Adrenal gland (tissue), 12 donors: ENCODE measurements around the gene PITX1. TPM values are rescaled to one million over a fixed set of nuclear protein-coding genes. Genes with fewer than 3 reads are reported as not detected.

Experiments
- DNase-seq, 7 donors: peaks; one replicate each; pipeline ENCODE4 v3.0.0-alpha.2; 2019 to 2020
- H3K27ac ChIP-seq, 5 donors: fragments of 200-600 bp; sonication (generic) in 4 of 5; 1 replicate in 3 of 5; 2 replicates in 2 of 5; pipeline versions ENCODE4 v1.5.1 to v1.8.0; 2016 to 2020; ENCODE audit warnings: mild to moderate bottlenecking in 1 of 5
- H3K27me3 ChIP-seq: fragments of 200-600 bp; 2 replicates; pipeline ENCODE4 v1.8.0; 2021
- H3K36me3 ChIP-seq, 2 donors: fragments of 200-600 bp; replicated peaks in 1 of 2; 1 replicate in 1 of 2; 2 replicates in 1 of 2; pipeline versions ENCODE4 v1.5.1 to v1.8.0; 2018 to 2022
- H3K4me1 ChIP-seq, 2 donors: fragments of 200-600 bp; replicated peaks in 1 of 2; 1 replicate in 1 of 2; 2 replicates in 1 of 2; pipeline versions ENCODE4 v1.5.1 to v1.8.0; 2018 to 2021
- H3K4me3 ChIP-seq, 4 donors: fragments of 200-600 bp; sonication (generic) in 3 of 4; one replicate each; pipeline ENCODE4 v1.5.1; 2016 to 2018
- H3K9me3 ChIP-seq, 3 donors: fragments of 200-600 bp; sonication (generic) in 1 of 3; replicated peaks in 1 of 3; 1 replicate in 2 of 3; 2 replicates in 1 of 3; pipeline versions ENCODE4 v1.5.1 to v1.8.0; 2016 to 2021
- CTCF ChIP-seq, 6 experiments: fragments of 450-650 bp in 4 of 6; fragments of 200-600 bp in 2 of 6; sonication (generic) in 1 of 6; IDR thresholded peaks; 1 replicate in 5 of 6; 2 replicates in 1 of 6; pipeline versions ENCODE4 v1.5.1 to v1.8.0; 2016 to 2021; ENCODE audit warnings: antibody characterized with exemption in 6 of 6, mild to moderate bottlenecking in 2 of 6, moderate library complexity in 1 of 6
- POLR2A ChIP-seq, 2 donors: fragments of 450-650 bp; IDR thresholded peaks; one replicate each; pipeline ENCODE4 v1.6.1; 2017; ENCODE audit warnings: antibody characterized with exemption in 2 of 2, mild to moderate bottlenecking in 2 of 2, moderate library complexity in 1 of 2
- WGBS, 4 donors: extraction: QIAGEN DNeasy Blood & Tissue Kit in 2 of 4; methylation state at CpG; one replicate each; pipeline versions ENCODE4 v1.1.5 to v1.1.7; 2013 to 2017; 5-methylcytosine and 5-hydroxymethylcytosine counted together
- intact Hi-C, 2 donors: fragments of 100-400 bp; cut with DNase I; formaldehyde crosslinking; loops; one replicate each; pipeline versions ENCODE4 v1.14.1 to v1.15.0; 2022 to 2023
- polyA plus RNA-seq, 3 donors: library from polyadenylated mRNA; stranded (reverse); fragments of 200-250 nt in 2 of 3; fragments of 350-450 nt in 1 of 3; fragmentation: Illumina TruSeq in 1 of 3; extraction: RNeasy Lipid Tissue Mini Kit (QIAGEN cat#74804) in 1 of 3; gene quantifications; one replicate each; pipeline ENCODE4 v1.2.3, GENCODE V29; 2013 to 2014
- total RNA-seq, 9 donors: library from RNA; depleted of rRNA in 4 of 9; stranded (reverse); fragments of >200 nt in 4 of 9; fragments of 120-200 nt in 1 of 9; fragmentation: NEBNext Ultra II Directional in 1 of 9; extraction: Animal tissue kit (Norgen Biotek cat#: 25700) in 1 of 9; gene quantifications; one replicate each; pipeline versions ENCODE4 v1.1.0 to v1.2.4, GENCODE V29; 2013 to 2023
- donor health status: healthy with polysubstance abuse.
- donor health status: Bipolar disorder and iron deficiency.
- donor health status: DM: yes; HTN: yes; CAD: no.
- donor health status: DM: no; HTN: no; CAD: no.
- donor health status: DM: no; HTN: no; CAD: no.
- donor health status: DM: yes; HTN: yes; CAD: no.

The PITX1 gene
- total and polyA plus RNA-seq, 12 donors, result 0.18 to 6.7 (median 0.71) TPM

GRCh38 chr5:135061001-135061400 is 27.0 kb upstream of the PITX1 start:
- no peaks in the 10 kb centered on the region for H3K4me1 ChIP-seq
- no peaks in the 10 kb centered on the region for H3K27me3 ChIP-seq
- TF ChIP-seq CTCF (IDR thresholded peaks at IDR 0.05) (no peak), POLR2A (IDR thresholded peaks at IDR 0.05) (no peak)
- H3K27ac ChIP-seq, result no peak overlapping the region
- H3K4me3 ChIP-seq, result no peak overlapping the region
- H3K9me3 ChIP-seq, result no peaks in the 10 kb centered on the region
- no peaks in the 10 kb centered on the region for H3K36me3 ChIP-seq
- DNase-seq, result no peak
- WGBS, 4 donors, result 90 to 92% (median 92%) methylated on average over 6 of the region's 6 CpGs
- intact Hi-C loops, result no loop called here

- H3K4me1 ChIP-seq, result no peaks in the 10 kb centered on the region
- H3K9me3 ChIP-seq, result no peaks in the 10 kb centered on the region
- TF ChIP-seq POLR2A (IDR thresholded peaks at IDR 0.05) (no peak), CTCF (IDR thresholded peaks at IDR 0.05) (no peak)
- H3K27me3 ChIP-seq, result no peaks in the 10 kb centered on the region
- H3K4me3 ChIP-seq, result no peak overlapping the region
- WGBS, 4 donors, result 74 to 85% (median 78%) methylated on average over 1 to 3 of the region's 3 CpGs
- H3K27ac ChIP-seq, result no peak overlapping the region
- H3K36me3 ChIP-seq, result no peaks in the 10 kb centered on the region
- intact Hi-C loops, result no loop called here
- DNase-seq, result no peak
Measured at GRCh38 chr5:135060021-135060420, 26.0 kb upstream of the PITX1 start.

GRCh38 chr5:135059000-135059923 is 25.2 kb upstream of the PITX1 start:
- no peak overlapping the region for H3K4me3 ChIP-seq
- intact Hi-C loops, result no loop called here
- no peaks in the 10 kb centered on the region for H3K36me3 ChIP-seq
- H3K9me3 ChIP-seq, result no peaks in the 10 kb centered on the region
- DNase-seq, result no peak
- no peak for TF ChIP-seq POLR2A (IDR thresholded peaks at IDR 0.05)
- no peak for TF ChIP-seq CTCF (IDR thresholded peaks at IDR 0.05)
- 62 to 67% (median 66%) methylated on average over 11 to 12 of the region's 12 CpGs for WGBS, 4 donors
- no peaks in the 10 kb centered on the region for H3K4me1 ChIP-seq
- H3K27ac ChIP-seq, result no peak overlapping the region
- no peaks in the 10 kb centered on the region for H3K27me3 ChIP-seq

GRCh38 chr5:135058331-135058732 is 24.3 kb upstream of the PITX1 start:
- TF ChIP-seq CTCF (IDR thresholded peaks at IDR 0.05) (no peak), POLR2A (IDR thresholded peaks at IDR 0.05) (no peak)
- no peak overlapping the region for H3K27ac ChIP-seq
- H3K4me3 ChIP-seq, result no peak overlapping the region
- no peaks in the 10 kb centered on the region for H3K9me3 ChIP-seq
- no peak for DNase-seq
- 58 to 76% (median 65%) methylated on average over 8 of the region's 8 CpGs for WGBS, 4 donors
- H3K4me1 ChIP-seq, result no peaks in the 10 kb centered on the region
- no peaks in the 10 kb centered on the region for H3K27me3 ChIP-seq
- intact Hi-C loops, result no loop called here
- H3K36me3 ChIP-seq, result no peaks in the 10 kb centered on the region
